ENCODE results near the gene NDUFS2. TPM values are rescaled to one million over a fixed set of nuclear protein-coding genes. Genes with fewer than 3 reads are reported as not detected.

NDUFS2 gene
- total and polyA plus RNA-seq, 8 donors, result 9.9 to 165 (median 82.7) TPM

DNA sequence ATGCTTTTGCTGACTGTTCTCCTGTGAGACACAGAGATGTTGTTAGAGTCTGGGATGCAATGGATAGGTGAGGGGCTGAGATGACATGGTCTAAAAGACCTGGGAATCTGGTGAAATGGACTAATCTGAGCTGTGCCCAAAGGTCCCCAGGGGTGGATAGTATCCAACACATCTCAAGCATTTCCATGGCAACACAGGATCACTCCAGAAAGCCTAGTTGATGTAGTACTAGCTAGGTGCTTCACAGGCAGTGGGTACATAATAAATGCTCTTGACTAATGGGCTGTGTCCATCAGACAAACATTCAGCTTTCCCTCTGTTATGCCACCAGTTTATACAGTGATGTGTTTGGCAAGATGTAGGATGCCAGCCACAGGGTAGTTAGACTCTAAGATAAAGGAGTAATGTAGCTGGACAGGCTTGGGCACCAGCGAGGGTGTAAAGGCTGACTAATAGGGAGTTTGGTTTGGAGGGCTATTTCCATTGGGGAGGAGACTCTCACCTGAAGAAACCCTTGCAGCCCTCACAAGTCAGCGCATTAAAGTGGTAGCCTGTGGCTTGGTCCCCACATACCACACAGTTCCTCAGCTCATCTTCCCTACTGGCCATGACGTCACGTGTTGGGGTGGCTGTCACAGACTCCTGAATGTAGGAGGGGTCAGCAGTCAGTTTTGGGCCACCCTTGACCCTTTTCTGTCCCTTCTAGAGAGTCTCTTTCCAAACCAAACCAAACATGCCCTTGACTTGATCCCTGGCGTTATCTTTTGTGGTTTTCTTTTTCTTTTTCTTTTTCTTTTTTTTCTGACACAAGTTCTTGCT lies 34.0 kb downstream of the NDUFS2 start:
- no peaks in the 10 kb centered on the region for H3K36me3 ChIP-seq
- 51 to 71% (median 64%) methylated on average over 4 to 5 of the region's 5 CpGs for WGBS, 5 donors
- peaks cover 0 to 6% (median 0%) of the 10 kb centered on the region in 3 donors for H3K27me3 ChIP-seq
- H3K4me1 ChIP-seq, result no peaks in the 10 kb centered on the region
- no peak for DNase-seq
- H3K27ac ChIP-seq, result no peak overlapping the region
- H3K4me3 ChIP-seq, result no peak overlapping the region
- no peaks in the 10 kb centered on the region for H3K9me3 ChIP-seq
- no peak for TF ChIP-seq POLR2A (IDR thresholded peaks at IDR 0.05)
- intact Hi-C loops (cut with DNase I; ENCODE audit: low total_unique reads), result no loop called here

DNA sequence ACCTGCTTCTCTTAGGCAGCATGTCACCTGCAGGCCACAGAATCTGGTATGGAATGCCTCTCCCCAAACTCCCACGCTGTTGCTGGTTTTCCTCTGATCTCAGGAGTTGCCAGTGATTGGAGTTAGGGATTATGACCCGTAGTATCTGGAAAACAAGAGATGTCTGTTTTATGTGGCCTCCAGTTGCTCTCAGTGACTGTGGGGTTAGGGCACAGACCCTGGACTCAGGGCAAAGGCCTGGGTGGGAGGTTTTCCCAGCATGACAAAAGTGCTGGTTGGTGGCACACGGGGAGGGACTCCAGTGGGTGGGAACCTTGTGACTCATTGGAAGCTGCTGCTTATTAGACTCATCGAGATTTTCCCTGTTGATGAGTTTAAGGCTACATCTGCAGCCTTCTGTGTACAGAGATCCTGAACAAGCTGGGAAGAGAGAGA lies 35.9 kb downstream of the NDUFS2 start, which contains the start of gene NR1I3:
Gene NR1I3 (minus strand): TSS at position 165 of the 435 bp plus-strand sequence. CDS start 1,638 bp downstream, outside the sequence.
- Histone ChIP-seq H3K4me3 (no peak within 1 kb of the TSS), H3K27ac (no peak within 1 kb of the TSS), H3K9me3 (no peaks in the 10 kb centered on the region), H3K27me3 (peaks cover 0 to 6% (median 0%) of the 10 kb centered on the region in 3 donors), H3K36me3 (no peaks in the 10 kb centered on the region), H3K4me1 (no peaks in the 10 kb centered on the region)
- intact Hi-C loops (cut with DNase I; ENCODE audit: low total_unique reads), result no loop called here
- DNase-seq, result no peak
- 51 to 74% (median 66%) methylated on average over 4 of the region's 4 CpGs for WGBS, 5 donors
- no peak for TF ChIP-seq POLR2AphosphoS5 (IDR thresholded peaks at IDR 0.05)
- no peak for TF ChIP-seq POLR2A (IDR thresholded peaks at IDR 0.05)
- TF ChIP-seq, protein P1, sequence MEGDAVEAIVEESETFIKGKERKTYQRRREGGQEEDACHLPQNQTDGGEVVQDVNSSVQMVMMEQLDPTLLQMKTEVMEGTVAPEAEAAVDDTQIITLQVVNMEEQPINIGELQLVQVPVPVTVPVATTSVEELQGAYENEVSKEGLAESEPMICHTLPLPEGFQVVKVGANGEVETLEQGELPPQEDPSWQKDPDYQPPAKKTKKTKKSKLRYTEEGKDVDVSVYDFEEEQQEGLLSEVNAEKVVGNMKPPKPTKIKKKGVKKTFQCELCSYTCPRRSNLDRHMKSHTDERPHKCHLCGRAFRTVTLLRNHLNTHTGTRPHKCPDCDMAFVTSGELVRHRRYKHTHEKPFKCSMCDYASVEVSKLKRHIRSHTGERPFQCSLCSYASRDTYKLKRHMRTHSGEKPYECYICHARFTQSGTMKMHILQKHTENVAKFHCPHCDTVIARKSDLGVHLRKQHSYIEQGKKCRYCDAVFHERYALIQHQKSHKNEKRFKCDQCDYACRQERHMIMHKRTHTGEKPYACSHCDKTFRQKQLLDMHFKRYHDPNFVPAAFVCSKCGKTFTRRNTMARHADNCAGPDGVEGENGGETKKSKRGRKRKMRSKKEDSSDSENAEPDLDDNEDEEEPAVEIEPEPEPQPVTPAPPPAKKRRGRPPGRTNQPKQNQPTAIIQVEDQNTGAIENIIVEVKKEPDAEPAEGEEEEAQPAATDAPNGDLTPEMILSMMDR (IDR thresholded peaks at IDR 0.05), result no peak
- TF ChIP-seq EP300 (IDR thresholded peaks at IDR 0.05), result no peak

DNA sequence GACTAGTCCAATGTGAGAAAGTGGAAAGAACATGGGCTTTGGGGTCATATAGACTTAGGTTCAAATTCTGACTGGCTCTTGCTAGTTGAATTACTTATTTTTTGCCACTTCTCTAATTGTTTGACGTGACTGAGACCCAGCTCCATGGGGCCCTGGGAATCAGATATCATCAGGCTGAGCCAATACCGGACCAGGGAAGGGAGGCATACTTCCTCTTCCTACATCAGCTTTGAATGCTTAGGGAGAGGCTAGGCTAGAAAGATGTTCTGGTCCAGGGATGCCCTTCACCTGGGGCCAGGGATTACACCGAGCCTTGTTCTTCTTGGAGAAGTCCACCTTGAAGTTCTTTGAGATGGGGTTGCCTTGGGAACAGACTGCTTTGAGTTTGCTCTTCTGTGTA lies 39.5 kb downstream of the NDUFS2 start:
- no peaks in the 10 kb centered on the region for H3K9me3 ChIP-seq

DNA sequence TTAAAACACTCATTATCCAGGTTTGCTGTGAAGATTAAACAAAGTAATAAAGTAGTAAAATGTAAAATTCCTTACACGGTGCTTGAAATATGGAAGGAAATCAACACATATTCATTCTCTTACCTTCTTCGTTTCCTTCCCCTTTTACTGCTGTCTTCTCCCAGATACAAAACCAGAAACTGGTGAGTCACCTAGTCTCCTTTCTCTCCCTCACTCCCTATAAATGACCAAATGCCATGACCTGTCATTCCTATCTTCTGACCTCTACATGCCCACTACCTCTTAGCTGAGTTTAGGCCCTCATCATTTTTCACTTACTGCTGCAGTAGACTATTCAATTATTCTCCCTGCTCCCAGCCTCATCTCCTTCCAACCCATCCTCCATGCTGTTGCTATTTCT lies 40.1 kb downstream of the NDUFS2 start:
- no peak for TF ChIP-seq EP300 (IDR thresholded peaks at IDR 0.05)
- no peak for TF ChIP-seq POLR2AphosphoS5 (IDR thresholded peaks at IDR 0.05)
- no peak for TF ChIP-seq POLR2A (IDR thresholded peaks at IDR 0.05)
- TF ChIP-seq, protein P1 (IDR thresholded peaks at IDR 0.05), result no peak
- intact Hi-C loops (cut with DNase I; ENCODE audit: low total_unique reads), result no loop called here
- Histone ChIP-seq H3K9me3 (no peaks in the 10 kb centered on the region), H3K36me3 (no peaks in the 10 kb centered on the region), H3K4me3 (no peak overlapping the region), H3K27ac (no peak overlapping the region), H3K4me1 (peaks cover 0 to 6% (median 0%) of the 10 kb centered on the region in 4 donors), H3K27me3 (peaks cover 0 to 5% (median 0%) of the 10 kb centered on the region in 3 donors)
- DNase-seq, result no peak
- WGBS, 5 donors, result 77 to 82% (median 78%) methylated on average over 2 of the region's 2 CpGs

More for the DNA sequence above, 39.5 kb downstream of the NDUFS2 start:
- Histone ChIP-seq H3K36me3 (no peaks in the 10 kb centered on the region), H3K4me3 (no peak overlapping the region), H3K27ac (no peak overlapping the region), H3K27me3 (peaks cover 0 to 6% (median 0%) of the 10 kb centered on the region in 3 donors), H3K4me1 (peaks cover 0 to 6% (median 0%) of the 10 kb centered on the region in 4 donors)
- WGBS, 5 donors, result 75 to 85% (median 80%) methylated on average over 3 of the region's 3 CpGs
- intact Hi-C loops (cut with DNase I; ENCODE audit: low total_unique reads), result no loop called here
- no peak for TF ChIP-seq POLR2AphosphoS5 (IDR thresholded peaks at IDR 0.05)
- TF ChIP-seq, protein P1 (IDR thresholded peaks at IDR 0.05), result no peak
- TF ChIP-seq POLR2A (IDR thresholded peaks at IDR 0.05), result no peak
- TF ChIP-seq EP300 (IDR thresholded peaks at IDR 0.05), result no peak
- DNase-seq, result no peak

Measured in stomach (tissue), 9 donors.